ENCODE data around the gene ADGRV1.

- TF ChIP-seq CTCF (IDR thresholded peaks at IDR 0.05) (no peak), POLR2A (IDR thresholded peaks at IDR 0.05) (no peak)
Observed at GRCh38 chr5:91020065-91020800, 461.6 kb downstream of the ADGRV1 start.

Measured in Peyer's patch (tissue), 4 donors.